GM12878 (cell line): Measurements from ENCODE around the gene ITPR2.

Source experiments
- GABPA ChIP-seq: IDR thresholded peaks from 2 replicates; pipeline ENCODE4 v1.6.1; 2014; ENCODE audit warnings: antibody characterized with exemption, low read depth, mild to moderate bottlenecking, inconsistent platforms
- HDAC2 ChIP-seq: fragments of 200-600 bp; sonication (generic); IDR thresholded peaks from 2 replicates; pipeline ENCODE4 v1.6.1; 2017
- YBX1 ChIP-seq: fragments of 450-650 bp; IDR thresholded peaks from 2 replicates; pipeline ENCODE4 v1.6.1; 2016; ENCODE audit warnings: antibody characterized with exemption

DNA sequence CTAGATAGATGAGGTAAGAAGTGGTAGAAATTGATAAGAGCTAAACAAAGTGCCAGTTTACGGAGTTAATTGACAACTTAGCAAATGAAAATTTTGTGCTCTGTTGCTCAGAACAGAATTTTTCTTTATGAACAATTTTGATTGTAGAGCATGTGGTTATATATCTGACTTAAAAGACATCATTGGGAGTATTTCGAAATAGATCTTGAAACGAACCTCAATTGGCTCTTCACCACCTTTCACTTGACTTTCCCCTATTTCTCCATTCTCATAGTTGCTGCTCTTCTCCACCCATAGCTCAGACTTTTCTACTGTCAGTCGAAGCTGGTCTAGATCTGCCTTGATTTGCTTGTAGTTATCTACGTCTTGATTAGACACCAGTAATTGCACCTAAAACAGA lies 212.1 kb downstream of the ITPR2 start:
- no peak for TF ChIP-seq YBX1
- TF ChIP-seq GABPA = no peak
- TF ChIP-seq HDAC2 = no peak
